ENCODE results near the gene CYSLTR1. TPM values are rescaled to one million over a fixed set of nuclear protein-coding genes. Genes with fewer than 3 reads are reported as not detected.

Gene CYSLTR1
- total RNA-seq, 1 experiment from 2014 or later = not detected

Other genes with a start within 250 kb of the CYSLTR1 start
- gene PGK1, start 223.4 kb downstream of the CYSLTR1 start, total RNA-seq (2014; rRNA removed; shearing (Covaris generic)) = 241 and 250 TPM in 2 replicates
- 6.1 and 9.5 TPM in 2 replicates for gene TAF9B, start 188.0 kb downstream of the CYSLTR1 start, total RNA-seq (2014; rRNA removed; shearing (Covaris generic))

Data from HT-29 (cell line).